ENCODE results near the gene MYH11. TPM values are rescaled to one million over a fixed set of nuclear protein-coding genes. Genes with fewer than 3 reads are reported as not detected.

The MYH11 gene
- total and polyA plus RNA-seq, 5 donors from 2014 or later = 0.15 to 0.67 (median 0.43) TPM; not detected in 1

GRCh38 chr16:15765116-15765515 is 91.7 kb downstream of the MYH11 start:
- peaks cover 0 to 2% (median under 1%) of the 10 kb centered on the region in 4 donors for H3K4me1 Mint-ChIP-seq
- peaks cover 19% of the 10 kb centered on the region for H3K27me3 Mint-ChIP-seq
- Histone ChIP-seq H3K9me3 (ENCODE audit: control insufficient read depth in 2 of 2, low read length in 2 of 2) (no peaks in the 10 kb centered on the region), H3K4me3 (ENCODE audit: low read depth, low read length) (no peak overlapping the region), H3K4me1 (ENCODE audit: control insufficient read depth, insufficient read depth, low read length, poor library complexity, severe bottlenecking) (no peaks in the 10 kb centered on the region), H3K27ac (ENCODE audit: insufficient read depth, low read length, poor library complexity, severe bottlenecking) (no peak overlapping the region), H3K36me3 (ENCODE audit: control insufficient read depth, insufficient read depth, low read length) (no peaks in the 10 kb centered on the region), H3K27me3 (ENCODE audit: control insufficient read depth, insufficient read depth, low read length) (no peaks in the 10 kb centered on the region)
- no peak overlapping the region for H3K27ac Mint-ChIP-seq
- ATAC-seq (ENCODE audit: low read depth in 2 of 2) (no peak), DNase-seq (no peak)
- H3K4me3 Mint-ChIP-seq = no peak overlapping the region
- no peaks in the 10 kb centered on the region for H3K36me3 Mint-ChIP-seq
- H3K9me3 Mint-ChIP-seq = peaks cover 0 to 4% (median 0%) of the 10 kb centered on the region in 7 donors

GRCh38 chr16:15764112-15764511 is 92.7 kb downstream of the MYH11 start:
- H3K27me3 Mint-ChIP-seq = peaks cover 19% of the 10 kb centered on the region
- H3K9me3 Mint-ChIP-seq = peaks cover 0 to 4% (median 0%) of the 10 kb centered on the region in 7 donors
- H3K4me3 ChIP-seq (ENCODE audit: low read depth, low read length) = no peak overlapping the region
- ATAC-seq (ENCODE audit: low read depth in 2 of 2) (no peak), DNase-seq (no peak)
- H3K27me3 ChIP-seq (ENCODE audit: control insufficient read depth, insufficient read depth, low read length) = no peaks in the 10 kb centered on the region
- H3K4me1 ChIP-seq (ENCODE audit: control insufficient read depth, insufficient read depth, low read length, poor library complexity, severe bottlenecking) = no peaks in the 10 kb centered on the region
- H3K9me3 ChIP-seq (ENCODE audit: control insufficient read depth in 2 of 2, low read length in 2 of 2) = no peaks in the 10 kb centered on the region
- peaks cover 0 to 3% (median 1%) of the 10 kb centered on the region in 4 donors for H3K4me1 Mint-ChIP-seq
- H3K27ac ChIP-seq (ENCODE audit: insufficient read depth, low read length, poor library complexity, severe bottlenecking) = no peak overlapping the region
- H3K36me3 Mint-ChIP-seq = no peaks in the 10 kb centered on the region
- no peak overlapping the region for H3K4me3 Mint-ChIP-seq
- H3K36me3 ChIP-seq (ENCODE audit: control insufficient read depth, insufficient read depth, low read length) = no peaks in the 10 kb centered on the region
- H3K27ac Mint-ChIP-seq = peak overlapping the region in 1 of 3 donors; percentile 29

GRCh38 chr16:15760129-15760528 is 96.7 kb downstream of the MYH11 start:
- Mint-ChIP-seq H3K4me3 (no peak overlapping the region), H3K4me1 (peaks cover 0 to 15% (median 3%) of the 10 kb centered on the region in 4 donors), H3K9me3 (peaks cover 0 to 1% (median 0%) of the 10 kb centered on the region in 7 donors), H3K27me3 (peaks cover 11% of the 10 kb centered on the region), H3K27ac (no peak overlapping the region), H3K36me3 (no peaks in the 10 kb centered on the region)
- no peaks in the 10 kb centered on the region for H3K27me3 ChIP-seq (ENCODE audit: control insufficient read depth, insufficient read depth, low read length)
- H3K27ac ChIP-seq (ENCODE audit: insufficient read depth, low read length, poor library complexity, severe bottlenecking) = no peak overlapping the region
- H3K4me1 ChIP-seq (ENCODE audit: control insufficient read depth, insufficient read depth, low read length, poor library complexity, severe bottlenecking) = no peaks in the 10 kb centered on the region
- ATAC-seq (ENCODE audit: low read depth in 2 of 2) = no peak
- no peak overlapping the region for H3K4me3 ChIP-seq (ENCODE audit: low read depth, low read length)
- no peaks in the 10 kb centered on the region for H3K36me3 ChIP-seq (ENCODE audit: control insufficient read depth, insufficient read depth, low read length)
- no peak for DNase-seq
- no peaks in the 10 kb centered on the region for H3K9me3 ChIP-seq (ENCODE audit: control insufficient read depth in 2 of 2, low read length in 2 of 2)

GRCh38 chr16:15759070-15759469 is 97.8 kb downstream of the MYH11 start:
- Histone ChIP-seq H3K9me3 (ENCODE audit: control insufficient read depth in 2 of 2, low read length in 2 of 2) (no peaks in the 10 kb centered on the region), H3K4me3 (ENCODE audit: low read depth, low read length) (no peak overlapping the region), H3K36me3 (ENCODE audit: control insufficient read depth, insufficient read depth, low read length) (no peaks in the 10 kb centered on the region), H3K27ac (ENCODE audit: insufficient read depth, low read length, poor library complexity, severe bottlenecking) (no peak overlapping the region), H3K27me3 (ENCODE audit: control insufficient read depth, insufficient read depth, low read length) (no peaks in the 10 kb centered on the region), H3K4me1 (ENCODE audit: control insufficient read depth, insufficient read depth, low read length, poor library complexity, severe bottlenecking) (no peaks in the 10 kb centered on the region)
- Mint-ChIP-seq H3K27ac (no peak overlapping the region), H3K4me1 (peaks cover 0 to 15% (median 3%) of the 10 kb centered on the region in 4 donors), H3K4me3 (no peak overlapping the region), H3K9me3 (peaks cover 0 to 1% (median 0%) of the 10 kb centered on the region in 7 donors), H3K36me3 (no peaks in the 10 kb centered on the region), H3K27me3 (peaks cover 8% of the 10 kb centered on the region)
- DNase-seq (no peak), ATAC-seq (ENCODE audit: low read depth in 2 of 2) (no peak)

- H3K4me1 ChIP-seq (ENCODE audit: control insufficient read depth, insufficient read depth, low read length, poor library complexity, severe bottlenecking) = no peaks in the 10 kb centered on the region
- no peak overlapping the region for H3K4me3 Mint-ChIP-seq
- H3K36me3 ChIP-seq (ENCODE audit: control insufficient read depth, insufficient read depth, low read length) = no peaks in the 10 kb centered on the region
- H3K9me3 Mint-ChIP-seq = peaks cover 0 to 1% (median 0%) of the 10 kb centered on the region in 7 donors
- ATAC-seq (ENCODE audit: low read depth in 2 of 2) = peak; percentile 52 to 57
- peaks cover 0 to 15% (median 3%) of the 10 kb centered on the region in 4 donors for H3K4me1 Mint-ChIP-seq
- peaks cover 5% of the 10 kb centered on the region for H3K27me3 Mint-ChIP-seq
- no peak overlapping the region for H3K4me3 ChIP-seq (ENCODE audit: low read depth, low read length)
- no peaks in the 10 kb centered on the region for H3K36me3 Mint-ChIP-seq
- no peak overlapping the region for H3K27ac ChIP-seq (ENCODE audit: insufficient read depth, low read length, poor library complexity, severe bottlenecking)
- peak in 1 of 3 donors; percentile 55 for DNase-seq
- H3K27me3 ChIP-seq (ENCODE audit: control insufficient read depth, insufficient read depth, low read length) = no peaks in the 10 kb centered on the region
- no peak overlapping the region for H3K27ac Mint-ChIP-seq
- H3K9me3 ChIP-seq (ENCODE audit: control insufficient read depth in 2 of 2, low read length in 2 of 2) = no peaks in the 10 kb centered on the region
Measured at GRCh38 chr16:15757630-15758251, 99.1 kb downstream of the MYH11 start.

GRCh38 chr16:15757077-15757386 is 99.8 kb downstream of the MYH11 start:
- peaks cover 0 to 15% (median 3%) of the 10 kb centered on the region in 4 donors for H3K4me1 Mint-ChIP-seq
- H3K36me3 ChIP-seq (ENCODE audit: control insufficient read depth, insufficient read depth, low read length) = no peaks in the 10 kb centered on the region
- DNase-seq = no peak
- H3K36me3 Mint-ChIP-seq = no peaks in the 10 kb centered on the region
- H3K9me3 ChIP-seq (ENCODE audit: control insufficient read depth in 2 of 2, low read length in 2 of 2) = no peaks in the 10 kb centered on the region
- H3K4me1 ChIP-seq (ENCODE audit: control insufficient read depth, insufficient read depth, low read length, poor library complexity, severe bottlenecking) = no peaks in the 10 kb centered on the region
- H3K27me3 ChIP-seq (ENCODE audit: control insufficient read depth, insufficient read depth, low read length) = no peaks in the 10 kb centered on the region
- peak overlapping the region in 1 of 3 donors; percentile 66 for H3K27ac Mint-ChIP-seq
- H3K9me3 Mint-ChIP-seq = peaks cover 0 to 1% (median 0%) of the 10 kb centered on the region in 7 donors
- H3K27me3 Mint-ChIP-seq = peaks cover 5% of the 10 kb centered on the region
- ATAC-seq (ENCODE audit: low read depth in 2 of 2) = no peak
- H3K4me3 ChIP-seq (ENCODE audit: low read depth, low read length) = no peak overlapping the region
- H3K4me3 Mint-ChIP-seq = no peak overlapping the region
- H3K27ac ChIP-seq (ENCODE audit: insufficient read depth, low read length, poor library complexity, severe bottlenecking) = no peak overlapping the region

GRCh38 chr16:15754821-15755534 is 101.8 kb downstream of the MYH11 start:
- Histone ChIP-seq H3K36me3 (ENCODE audit: control insufficient read depth, insufficient read depth, low read length) (no peaks in the 10 kb centered on the region), H3K27ac (ENCODE audit: insufficient read depth, low read length, poor library complexity, severe bottlenecking) (no peak overlapping the region), H3K4me3 (ENCODE audit: low read depth, low read length) (no peak overlapping the region), H3K4me1 (ENCODE audit: control insufficient read depth, insufficient read depth, low read length, poor library complexity, severe bottlenecking) (no peaks in the 10 kb centered on the region), H3K27me3 (ENCODE audit: control insufficient read depth, insufficient read depth, low read length) (no peaks in the 10 kb centered on the region), H3K9me3 (ENCODE audit: control insufficient read depth in 2 of 2, low read length in 2 of 2) (no peaks in the 10 kb centered on the region)
- Mint-ChIP-seq H3K4me3 (no peak overlapping the region), H3K27ac (no peak overlapping the region), H3K9me3 (no peaks in the 10 kb centered on the region), H3K4me1 (peaks cover 0 to 12% (median 2%) of the 10 kb centered on the region in 4 donors), H3K36me3 (no peaks in the 10 kb centered on the region), H3K27me3 (no peaks in the 10 kb centered on the region)
- ATAC-seq (ENCODE audit: low read depth in 2 of 2) (no peak), DNase-seq (no peak)

Measured in CD4-positive, CD25-positive, alpha-beta regulatory T cell (primary cell).